GM18502 (cell line): ENCODE measurements around the gene ICA1L.

Experiments
- ATAC-seq: cut with Tn5 transposase; IDR thresholded peaks from one replicate; pipeline ENCODE4 v1.9.1; 2021; ENCODE audit warnings: mild to moderate bottlenecking; ENCODE audit not compliant: unreplicated experiment, poor library complexity

The ICA1L gene

DNA sequence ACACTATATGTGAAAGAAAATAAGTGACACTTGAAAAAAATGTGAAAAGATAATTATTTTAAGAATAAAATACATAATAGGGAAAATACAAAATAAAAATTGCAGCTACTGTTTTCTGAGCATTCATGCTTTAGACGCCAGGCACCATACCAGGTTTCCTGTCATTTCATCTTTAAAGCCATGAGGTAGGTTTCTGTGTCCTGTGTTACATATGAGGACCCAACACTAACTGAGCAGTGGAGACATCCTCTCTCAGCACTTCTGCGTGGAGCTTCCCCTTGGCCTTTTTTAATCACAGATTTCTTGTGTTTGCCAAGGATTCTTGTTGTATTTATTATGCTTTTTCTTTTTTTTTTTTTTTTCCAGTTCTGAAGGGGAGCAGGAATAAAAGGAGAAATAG lies 119.5 kb downstream of the ICA1L start:
- no peak for ATAC-seq

DNA sequence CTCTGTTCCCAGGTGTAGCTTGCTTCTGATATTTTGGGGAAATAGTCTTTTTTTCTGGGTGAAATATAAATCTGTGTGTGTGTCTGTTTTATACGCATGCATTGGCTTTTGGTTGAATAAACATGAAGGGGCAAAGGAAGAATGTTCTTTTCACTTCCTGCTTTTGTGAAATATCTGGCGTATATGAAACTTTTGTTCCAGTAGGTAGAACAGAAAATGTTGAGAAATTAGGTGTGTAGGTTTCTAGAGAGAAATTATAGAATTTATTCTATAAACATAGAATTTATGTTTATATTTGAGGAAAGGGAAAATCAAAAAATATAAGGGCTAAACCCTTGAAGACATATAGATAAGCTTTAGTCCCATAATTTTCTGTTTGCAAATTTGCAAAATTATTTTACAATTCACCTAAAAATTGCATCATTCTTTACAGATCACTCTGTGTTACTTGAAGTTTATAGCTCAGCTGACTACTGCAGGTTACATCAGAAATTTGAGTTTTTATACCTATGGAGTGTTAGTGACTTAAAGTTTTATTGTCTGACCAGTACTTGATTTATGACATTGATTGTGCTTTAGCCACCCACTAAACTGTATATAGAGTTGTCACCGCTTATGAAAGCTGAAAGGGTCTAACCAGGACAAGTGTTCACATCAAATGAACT lies 120.7 kb downstream of the ICA1L start:
- ATAC-seq: no peak

DNA sequence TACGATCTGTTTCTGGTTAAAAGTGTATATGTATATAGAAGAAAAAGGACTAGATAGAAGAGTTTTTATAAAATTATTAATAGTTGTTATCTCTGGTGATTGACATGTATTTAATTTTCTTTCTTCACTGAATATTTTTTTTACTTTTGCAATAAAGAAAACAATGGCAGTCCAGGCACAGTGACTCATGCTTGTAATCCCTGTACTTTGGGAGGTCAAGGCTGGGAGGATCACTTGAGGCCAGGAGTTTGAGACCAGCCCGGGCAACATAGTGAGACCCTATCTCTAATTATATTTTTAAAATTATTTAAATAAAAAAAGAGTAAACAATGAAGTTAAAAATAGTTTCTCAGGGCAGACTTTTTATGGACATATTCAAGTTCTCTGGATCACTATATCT lies 122.1 kb downstream of the ICA1L start:
- ATAC-seq: no peak

DNA sequence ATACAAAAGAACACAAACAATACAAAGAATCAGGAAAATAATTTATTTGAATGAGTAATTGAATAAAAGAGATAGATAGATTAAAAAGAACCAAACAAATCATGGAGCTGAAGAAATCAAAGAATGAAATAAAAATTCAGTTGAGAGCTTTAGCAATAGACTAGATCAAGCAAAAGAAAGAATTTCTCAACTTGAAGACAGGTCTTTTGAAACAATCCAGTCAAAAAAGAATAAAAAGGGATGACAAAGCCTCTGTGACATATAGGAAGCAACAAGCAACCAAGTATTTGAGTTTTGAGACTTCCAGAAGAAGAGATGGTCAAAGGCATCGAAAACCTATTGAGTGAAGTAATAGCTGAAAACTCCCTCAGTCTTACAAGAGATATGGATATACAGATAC lies 128.0 kb downstream of the ICA1L start:
- no peak for ATAC-seq

DNA sequence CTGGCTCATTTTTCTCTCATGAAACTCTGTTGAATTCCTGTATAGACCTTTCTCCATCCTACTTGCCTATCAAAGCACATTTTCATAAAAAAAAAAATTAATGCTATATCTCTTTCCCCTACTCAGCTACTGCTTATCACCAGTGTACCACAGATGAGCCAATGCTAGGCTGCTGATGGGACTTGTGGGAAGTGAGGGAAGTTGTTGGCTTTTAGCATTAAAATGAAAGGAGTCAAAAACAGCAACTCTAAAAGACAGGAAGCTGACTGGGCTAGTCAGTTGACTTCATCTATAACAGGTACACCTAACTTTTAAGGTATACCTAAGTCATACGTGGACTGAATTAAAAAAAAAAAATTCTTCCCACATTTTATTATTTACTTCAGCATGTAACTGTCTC lies 134.7 kb downstream of the ICA1L start:
- ATAC-seq: no peak

DNA sequence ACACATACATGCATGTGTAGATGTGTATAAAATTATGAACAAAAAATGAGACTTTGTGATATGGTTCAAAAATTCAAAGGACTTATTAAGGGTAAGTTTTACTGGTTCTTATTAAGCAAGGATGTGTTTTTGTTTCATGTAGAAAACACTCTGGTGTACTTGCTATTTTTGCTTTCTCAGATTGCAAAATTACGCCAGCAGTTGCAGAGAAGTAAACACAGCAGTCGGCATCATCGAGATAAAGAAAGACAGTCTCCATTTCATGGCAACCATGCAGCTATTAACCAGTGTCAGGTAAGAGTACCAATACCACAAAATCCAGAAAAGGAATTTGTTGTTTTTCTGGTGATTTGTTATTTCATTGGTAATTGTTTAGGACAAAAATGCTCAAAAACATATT lies 145.5 kb downstream of the ICA1L start:
- ATAC-seq: no peak

DNA sequence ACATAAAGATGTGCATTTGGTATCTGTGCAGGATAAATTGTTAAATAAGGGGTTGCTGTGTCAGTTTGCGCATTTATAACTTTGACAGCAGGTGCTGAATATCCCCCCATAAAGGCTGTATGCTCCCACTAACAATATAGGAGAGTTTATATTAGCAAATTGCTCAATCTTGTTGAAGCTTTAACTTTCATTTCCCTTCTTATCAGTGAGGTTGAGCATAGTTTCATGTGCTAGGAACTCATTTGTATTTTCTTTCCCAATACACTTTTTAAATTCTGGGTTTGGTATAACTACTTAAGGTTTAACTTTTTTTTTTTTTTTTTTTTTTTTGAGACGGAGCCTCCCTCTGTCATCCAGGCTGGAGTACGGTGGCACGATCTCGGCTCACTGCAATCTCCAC lies 147.8 kb downstream of the ICA1L start:
- no peak for ATAC-seq
